Bronchus fibroblast of lung (primary cell): Measurements from ENCODE around the gene ZNF320. TPM values are rescaled to one million over a fixed set of nuclear protein-coding genes. Genes with fewer than 3 reads are reported as not detected.

ENCODE experiments used
- total RNA-seq: library from RNA; depleted of rRNA; stranded (reverse); fragments of >200 nt; gene quantifications from 2 replicates; pipeline ENCODE4 v1.2.3, GENCODE V29; 2015

ZNF320 gene
- total RNA-seq = 8.1 and 8.2 TPM in 2 replicates

DNA sequence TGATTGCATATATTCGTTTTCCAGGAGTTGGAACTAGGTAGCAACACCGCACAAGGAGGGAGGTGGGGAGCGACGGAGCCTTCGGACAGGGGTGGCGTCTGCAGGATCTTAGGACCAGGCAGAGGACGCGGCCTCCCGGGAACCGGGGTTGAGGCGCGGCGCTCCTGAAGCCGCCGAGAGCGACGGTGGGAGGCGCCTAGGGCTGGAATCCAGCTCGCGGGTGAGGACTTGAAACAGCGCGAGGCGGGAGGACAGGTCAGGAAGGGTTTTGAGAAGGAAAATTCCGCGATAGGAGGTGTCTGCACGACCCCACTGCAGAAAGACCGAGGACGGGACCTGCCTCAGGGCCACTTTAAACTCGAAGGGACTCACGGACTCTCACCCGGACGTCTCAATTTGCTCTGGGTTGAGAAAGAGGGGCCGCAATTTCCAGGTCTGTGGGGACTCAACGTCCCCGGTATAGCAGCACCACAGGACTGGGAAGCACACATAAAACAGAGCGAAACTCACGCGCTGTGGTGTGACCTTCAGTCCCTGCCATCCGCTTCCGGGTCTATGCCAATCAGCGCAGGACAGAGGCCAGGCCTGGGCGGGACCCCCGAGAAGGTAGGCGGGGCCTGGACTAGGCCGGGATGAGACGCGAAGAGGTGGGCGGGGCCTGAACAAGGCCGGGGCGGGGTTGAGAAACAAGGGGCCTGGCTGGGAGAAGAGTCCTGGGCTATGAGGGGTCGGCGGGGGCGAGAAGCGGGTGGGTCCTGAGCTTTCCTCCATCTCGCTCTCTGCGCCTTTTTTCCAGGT is at the start of gene ZNF320:
ZNF320 (minus strand) TSS at position 498 of the 798 bp plus-strand sequence. CDS start 7,380 bp downstream, outside the sequence.

DNA sequence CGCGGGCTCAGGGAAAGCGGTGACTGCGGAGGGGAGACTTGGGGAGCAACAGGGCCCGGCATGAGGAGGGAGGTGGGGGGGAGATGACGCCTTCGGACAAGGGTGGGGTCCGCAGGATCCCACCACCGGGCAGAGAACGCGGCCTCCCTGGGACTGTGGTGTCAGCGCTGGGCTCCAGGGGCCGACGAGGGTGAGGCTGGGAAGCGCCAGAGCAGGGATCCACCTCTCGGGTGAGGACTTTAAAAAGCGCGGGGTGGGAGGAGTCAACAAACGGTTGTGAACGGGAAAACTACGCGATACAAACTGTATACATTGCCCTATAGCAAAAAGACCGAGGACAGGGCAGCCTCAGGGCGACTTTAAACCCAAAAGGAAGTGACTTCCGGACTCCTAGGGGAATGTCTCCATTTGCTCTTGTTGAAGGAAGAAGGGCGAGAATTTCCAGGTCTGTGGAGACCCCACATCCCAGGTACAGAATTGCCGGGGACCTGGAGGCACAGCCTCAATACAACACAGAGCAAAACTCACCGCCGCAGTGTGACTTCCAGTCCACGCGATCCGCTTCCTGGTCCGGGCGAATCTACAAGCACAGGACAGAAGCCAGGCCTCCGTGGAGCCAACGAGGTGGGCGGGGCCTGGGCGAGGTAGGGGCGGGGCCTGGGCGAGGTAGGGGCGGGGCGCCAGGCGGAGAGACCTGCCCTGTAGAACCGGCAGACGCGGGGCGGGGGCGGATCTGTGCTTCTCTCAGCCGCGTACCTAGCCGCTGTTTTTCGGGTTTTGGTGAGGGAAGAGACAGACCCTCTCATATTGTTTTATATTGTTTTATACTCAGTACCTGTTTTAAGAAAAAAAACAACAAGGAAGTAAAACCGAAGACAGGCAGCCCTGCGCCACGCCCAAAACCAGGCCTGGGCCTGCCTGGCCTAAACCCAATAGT is 25.7 kb upstream of the ZNF320 start, which contains the start of gene ZNF888:
ZNF888 (minus strand) TSS at position 588 of the 937 bp plus-strand sequence. CDS start 5,555 bp downstream, outside the sequence.

DNA sequence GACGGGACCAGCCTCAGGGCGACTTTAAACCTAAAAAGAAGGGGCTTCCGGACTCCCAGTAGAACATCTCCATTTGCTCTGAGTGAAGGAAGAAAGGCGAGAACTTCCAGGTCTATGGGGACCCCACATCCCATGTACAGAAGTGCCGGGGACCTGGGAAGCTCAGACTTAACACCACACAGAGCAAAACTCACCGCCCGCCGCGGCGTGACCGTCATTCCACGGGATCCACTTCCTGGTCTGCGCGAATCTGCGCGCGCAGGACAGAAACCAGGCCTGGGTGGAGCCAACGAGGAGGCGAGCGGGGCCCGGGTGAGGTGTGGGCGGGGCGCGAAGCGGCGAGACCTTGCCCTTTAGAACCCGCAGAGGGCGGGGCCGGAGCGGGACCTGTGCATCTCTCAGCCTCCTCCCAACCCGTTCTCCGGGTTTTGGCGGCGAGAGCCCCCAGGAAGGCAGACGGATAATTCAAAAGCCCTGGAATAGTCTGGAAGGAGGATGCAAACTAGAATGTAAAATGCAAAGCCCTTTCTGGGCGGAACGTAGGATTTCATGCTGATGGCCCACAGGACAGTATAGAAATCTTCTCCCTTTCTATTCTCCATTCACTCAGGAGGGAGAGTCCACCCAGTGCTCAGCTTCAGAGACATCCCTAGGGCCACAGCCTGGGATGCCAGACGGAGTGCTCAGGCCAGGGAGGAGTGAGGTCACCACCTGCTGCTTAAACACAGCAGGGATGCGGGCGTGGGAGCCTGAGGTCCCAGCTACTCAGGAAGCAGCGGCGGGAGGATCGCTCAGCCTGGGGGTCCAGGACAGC is 39.9 kb downstream of the ZNF320 start, which contains the start of gene ZNF468:
ZNF468 (minus strand) TSS at position 242 of the 814 bp plus-strand sequence. CDS start 3,347 bp downstream, outside the sequence.

Other genes starting within 250 kb of the ZNF320 start
- gene ZNF611, start 162.6 kb downstream of the ZNF320 start, total RNA-seq = 2.8 and 5.7 TPM in 2 replicates
- 1.5 and 1.6 TPM in 2 replicates for gene ZNF600, start 110.8 kb downstream of the ZNF320 start, total RNA-seq
- 5.9 and 6.2 TPM in 2 replicates for gene ZNF28, start 76.0 kb downstream of the ZNF320 start, total RNA-seq
- gene ZNF468, start 40.0 kb downstream of the ZNF320 start, total RNA-seq = 8.3 and 8.9 TPM in 2 replicates
- gene ZNF888, start 25.8 kb upstream of the ZNF320 start, total RNA-seq = 3.3 and 3.7 TPM in 2 replicates
- gene ZNF816, start 65.2 kb upstream of the ZNF320 start, total RNA-seq = 4.5 and 4.9 TPM in 2 replicates
- not detected in 2 replicates for gene ERVV-1, start 116.3 kb upstream of the ZNF320 start, total RNA-seq
- not detected in 2 replicates for gene ERVV-2, start 147.1 kb upstream of the ZNF320 start, total RNA-seq
- gene ZNF160, start 205.8 kb upstream of the ZNF320 start, total RNA-seq = 6.1 and 7.2 TPM in 2 replicates
- 1.8 and 2.7 TPM in 2 replicates for gene ZNF415, start 235.3 kb upstream of the ZNF320 start, total RNA-seq